Activated CD4-positive, alpha-beta T cell treated with anti-CD3 and anti-CD28 coated beads, Interleukin-2, amount 50 U/mL, for 4 hours (primary cell): ENCODE data around the gene ACO1.
"Not testable (repeated sequence)": the region's sequence is repeated elsewhere in the genome, so short reads cannot be mapped to it uniquely, and the experiment has no call there.

Source experiments
- DNase-seq, 2 experiments: peaks; one replicate each; pipeline ENCODE4 v3.0.0-alpha.2; 2020

ACO1 gene

DNA sequence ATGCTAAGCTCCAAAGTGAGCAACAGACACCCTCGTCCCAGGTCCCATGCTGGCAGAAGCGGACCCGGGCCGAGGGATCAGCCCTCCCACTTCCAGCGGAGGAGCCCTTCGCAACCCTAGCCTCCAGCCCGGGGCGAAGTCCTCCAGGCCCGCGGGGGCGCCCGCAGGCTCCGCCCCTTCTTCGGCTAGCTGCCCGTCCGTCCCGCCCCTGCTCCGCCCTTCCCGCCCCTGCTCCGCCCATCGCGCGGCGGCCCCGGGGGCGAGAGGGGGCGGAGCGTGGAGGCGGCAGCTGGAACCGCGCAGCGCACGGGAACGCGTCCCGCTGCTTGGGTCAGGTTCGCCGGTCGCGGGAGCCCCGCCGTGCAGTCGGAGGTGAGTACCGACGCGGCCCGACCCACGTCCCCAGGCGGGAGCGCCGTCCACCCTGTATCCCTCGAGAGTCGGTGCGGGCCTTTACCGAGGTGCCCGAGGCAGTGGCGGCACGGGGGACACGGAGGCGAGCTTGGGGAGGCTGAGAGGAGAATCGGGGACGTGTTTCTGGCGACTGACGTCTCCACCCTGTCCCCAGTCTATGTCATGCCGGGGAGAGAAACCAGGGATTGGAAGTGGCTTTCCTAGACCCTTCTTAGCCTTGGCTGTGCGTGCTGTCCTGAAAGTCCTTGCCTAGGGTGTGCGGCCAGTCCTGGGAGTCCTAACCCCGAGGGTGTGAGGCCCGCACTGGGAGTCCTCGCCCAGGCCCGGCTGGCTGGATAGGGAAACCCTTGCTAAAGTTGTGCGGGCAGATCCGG, at the start of gene ACO1:
TSS of gene ACO1 (plus strand) at position 280 of the 788 bp plus-strand sequence. CDS start 20,864 bp downstream, outside the sequence.
- peak; percentile 78 to 79 for DNase-seq

DNA sequence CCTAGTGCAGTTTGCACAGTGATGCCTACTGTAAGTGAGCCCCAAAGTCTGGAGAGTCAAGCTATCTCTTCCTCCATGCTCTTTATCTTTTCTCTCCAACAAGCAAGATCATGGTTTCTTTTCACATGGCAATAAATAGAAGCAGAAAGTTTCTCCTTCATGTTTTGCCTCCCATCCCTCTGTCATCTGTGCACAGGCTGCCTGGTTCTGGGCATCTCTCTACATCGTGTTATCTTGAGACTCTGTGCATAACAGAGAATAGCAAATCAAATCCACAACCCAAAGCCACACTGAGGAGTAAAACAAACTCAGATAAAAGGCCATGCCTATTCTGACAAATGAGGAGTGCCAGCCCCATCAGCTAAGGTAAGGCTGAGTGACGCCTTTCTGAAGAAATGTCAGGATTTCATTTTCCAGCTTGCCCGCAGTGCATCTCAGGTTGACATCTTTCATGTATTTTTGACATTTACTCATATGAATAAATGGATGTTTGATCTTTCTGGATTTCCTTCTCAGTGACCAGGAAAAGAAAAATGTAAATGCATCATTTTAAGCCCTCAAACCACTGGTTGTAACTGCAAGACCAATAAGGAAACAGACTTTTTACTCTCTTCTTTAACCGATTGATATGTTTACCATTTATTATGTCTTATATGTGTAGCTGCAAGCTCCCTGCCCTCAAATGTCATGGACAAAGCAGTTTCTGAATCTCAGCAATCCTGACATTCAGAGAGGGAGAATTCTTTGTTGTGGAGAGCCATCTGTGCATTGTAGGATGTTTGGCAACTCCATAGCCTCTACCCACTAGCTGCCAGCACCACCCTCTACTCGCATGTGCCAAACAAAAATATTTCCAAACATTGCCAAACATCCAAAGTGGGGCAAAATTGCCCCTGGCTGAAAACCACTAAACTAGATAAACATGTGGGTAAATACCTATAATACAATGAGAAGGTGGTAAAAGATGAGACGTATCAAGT, 49.2 kb upstream of the ACO1 start:
- no peak for DNase-seq

DNA sequence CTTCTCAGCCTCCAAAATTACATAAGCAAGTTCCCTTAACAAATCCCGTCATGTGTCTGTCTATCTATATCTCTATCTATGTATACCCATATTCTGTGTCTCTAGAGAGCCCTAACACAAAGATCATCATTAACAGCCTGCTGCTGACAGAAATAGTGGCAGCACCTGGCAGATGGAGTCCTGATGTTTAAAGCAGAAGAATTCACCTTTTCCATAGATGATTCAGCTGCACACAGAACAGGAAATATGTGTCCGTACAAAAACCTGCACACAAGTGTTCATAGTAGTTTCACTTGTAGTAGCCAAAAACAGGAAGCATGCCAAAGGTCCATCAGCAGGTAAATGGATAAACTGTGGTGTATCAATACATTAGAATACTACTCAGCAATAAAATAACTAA, 45.0 kb upstream of the ACO1 start:
- DNase-seq = no peak

DNA sequence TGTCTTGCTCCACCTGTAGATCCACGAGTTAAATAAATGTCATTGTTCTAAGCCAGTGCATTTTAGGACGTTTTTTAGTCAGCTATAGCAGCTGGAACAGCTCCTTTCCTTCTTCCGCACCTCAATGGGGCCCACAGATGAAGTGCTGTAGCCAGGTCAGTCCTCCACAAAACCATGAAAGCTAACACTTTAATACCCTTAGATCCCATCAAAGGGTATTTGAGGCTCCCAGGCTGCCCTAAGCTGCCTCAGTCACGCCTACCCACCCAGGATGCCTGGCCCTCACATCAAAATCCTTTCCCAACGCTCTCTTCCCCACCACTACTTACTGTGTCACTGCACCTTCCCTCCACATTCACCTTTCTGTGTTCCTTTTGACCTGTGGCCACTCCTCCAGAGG, 44.1 kb upstream of the ACO1 start:
- DNase-seq = no peak

DNA sequence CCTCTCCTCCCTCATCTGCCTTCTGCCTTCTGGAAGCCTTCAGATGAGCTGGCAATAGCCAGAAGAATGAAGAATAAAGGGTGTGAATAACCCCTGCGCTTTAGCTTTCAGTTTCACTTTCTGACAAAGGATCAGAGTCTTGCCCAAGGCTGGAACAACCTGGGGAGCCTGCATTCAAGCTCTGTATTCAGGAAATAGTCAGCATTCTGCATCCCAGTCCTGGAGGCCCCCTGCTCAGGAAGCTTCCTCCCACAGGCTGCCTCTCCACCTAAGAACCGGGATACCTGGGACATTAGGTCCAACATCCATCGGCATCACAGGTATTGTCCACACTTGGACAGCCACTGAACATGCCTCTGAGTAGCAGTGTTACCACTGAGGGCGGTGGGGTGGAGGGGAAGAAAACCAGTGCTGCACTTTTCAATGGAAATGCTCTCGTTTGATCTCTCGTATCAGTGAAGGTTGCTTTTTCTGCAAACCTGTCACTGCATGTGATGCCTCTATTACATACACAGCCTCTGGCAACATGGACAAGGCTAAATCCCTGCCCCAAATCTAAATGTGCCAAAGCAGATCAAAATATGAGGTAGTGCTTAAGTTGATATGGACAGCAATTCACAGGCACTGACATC, 39.8 kb upstream of the ACO1 start:
- no peak for DNase-seq

DNA sequence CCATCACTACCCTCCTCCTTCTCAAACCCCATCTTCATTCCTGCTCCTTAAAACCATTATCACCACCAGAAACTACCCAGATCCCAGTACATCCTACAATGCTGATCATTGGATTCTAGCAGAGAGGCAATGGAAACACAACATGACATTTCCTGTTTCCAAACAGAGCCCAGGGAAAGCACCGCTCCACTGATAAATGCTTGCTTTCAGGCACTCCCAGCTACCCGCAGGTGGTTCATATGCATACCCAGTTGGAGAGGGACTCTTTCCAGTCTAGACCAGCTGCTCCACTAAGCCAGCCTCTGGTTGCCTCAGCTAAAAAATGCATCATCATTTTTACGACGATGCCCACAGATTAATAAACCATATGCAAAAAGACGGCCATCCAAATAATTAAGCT, 39.2 kb upstream of the ACO1 start:
- no peak for DNase-seq

DNA sequence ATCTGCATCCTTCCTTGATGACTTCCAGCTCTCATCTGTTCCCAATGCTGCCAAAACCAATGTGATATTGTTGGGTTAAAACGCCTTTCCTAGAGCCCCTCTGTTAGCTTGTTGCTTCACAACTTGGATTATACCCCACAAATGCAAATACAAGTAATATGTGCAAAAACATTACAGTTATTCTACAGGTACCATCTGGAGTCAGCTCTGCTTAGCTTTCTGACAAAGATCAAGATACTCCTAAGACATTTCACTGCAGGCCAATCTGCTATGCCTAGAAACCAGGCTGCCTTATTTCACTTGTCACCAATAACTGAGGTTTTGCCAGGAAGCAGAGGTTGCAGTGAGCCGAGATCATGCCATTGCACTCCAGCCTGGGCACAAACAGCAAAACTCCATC, 36.9 kb upstream of the ACO1 start:
- DNase-seq = no peak

DNA sequence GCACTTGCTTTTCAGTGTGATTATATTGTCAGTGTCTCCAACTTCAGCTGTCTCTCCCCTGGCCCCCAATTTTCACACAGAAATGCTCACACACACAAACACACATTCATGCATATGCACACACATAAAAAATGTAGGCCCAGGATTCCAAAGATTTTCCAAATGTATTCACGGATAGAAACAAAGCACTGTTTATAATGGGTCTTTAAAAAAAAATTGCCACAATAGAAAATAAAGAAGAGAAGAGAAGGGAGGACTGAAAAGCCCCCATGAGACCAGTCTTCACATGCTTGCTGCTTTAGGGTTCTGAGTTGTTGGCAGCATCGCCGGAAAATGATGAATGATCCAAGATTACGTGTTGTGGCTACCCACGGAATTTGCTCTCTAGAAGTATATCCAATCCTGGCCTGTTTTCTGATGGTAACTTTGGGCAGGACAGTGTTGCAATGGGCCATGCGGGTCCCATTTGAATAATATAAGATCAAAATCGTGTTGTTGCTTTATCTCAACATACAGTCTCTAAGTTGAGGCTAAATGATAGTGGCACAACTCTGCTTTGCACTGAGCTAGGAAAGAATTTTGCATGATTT, 36.2 kb upstream of the ACO1 start:
- no peak for DNase-seq

DNA sequence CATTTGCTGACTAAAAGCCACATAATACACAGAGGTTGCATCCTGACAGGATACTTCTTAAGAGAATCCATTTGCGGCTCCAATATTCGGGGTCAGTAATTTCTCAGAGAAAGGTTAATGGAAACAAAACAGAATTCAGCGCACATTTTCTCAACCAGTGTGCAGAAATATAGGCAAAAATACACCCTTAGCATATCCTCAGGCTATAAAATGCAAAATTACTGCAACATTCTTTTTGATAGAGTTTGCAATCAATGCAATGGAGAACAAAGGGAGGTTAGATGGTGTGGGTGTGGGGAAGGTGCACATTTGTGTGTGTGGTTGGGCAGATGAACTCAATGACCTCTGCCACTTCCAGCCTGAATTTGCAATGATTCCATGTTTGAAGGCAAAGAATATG, 35.4 kb upstream of the ACO1 start:
- DNase-seq = no peak

DNA sequence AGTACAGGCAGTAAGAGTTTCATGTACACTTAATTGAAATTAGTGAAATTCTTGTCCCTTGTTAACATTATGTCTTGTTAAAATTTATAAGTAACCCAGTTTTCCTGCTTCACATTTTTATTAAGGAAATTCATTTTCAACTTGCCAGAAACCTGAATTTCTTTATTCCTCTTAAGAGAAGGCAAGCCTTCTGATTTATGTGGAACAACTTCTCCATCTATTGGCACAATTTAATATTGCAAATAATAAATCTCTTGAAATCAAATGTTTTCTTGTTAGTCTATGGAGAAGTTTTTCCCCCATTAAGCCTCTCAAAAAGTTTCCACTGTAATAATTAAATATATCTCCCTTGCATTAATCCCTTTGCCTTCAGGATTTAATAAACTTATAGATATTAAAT, 33.8 kb upstream of the ACO1 start:
- no peak for DNase-seq

DNA sequence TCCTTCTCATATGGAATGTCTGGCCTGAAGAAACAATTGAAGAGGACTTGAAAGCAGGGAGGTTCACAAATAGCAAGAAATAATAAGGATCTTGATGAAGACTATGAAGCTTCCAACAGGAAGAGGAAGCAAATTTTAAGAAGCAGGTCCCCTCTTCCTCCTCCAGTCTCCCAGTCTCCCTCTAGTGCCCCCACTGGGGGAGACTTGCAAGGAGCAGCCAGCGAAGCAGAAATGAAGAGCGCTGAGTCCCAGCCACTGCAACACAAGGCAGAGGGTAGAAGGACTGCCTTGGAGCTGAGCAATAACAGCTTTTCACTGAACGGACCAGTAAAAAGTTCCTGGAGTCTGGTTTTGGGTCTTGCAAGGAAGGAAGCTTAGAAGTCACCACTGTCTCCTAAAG, 32.6 kb upstream of the ACO1 start:
- no peak for DNase-seq

DNA sequence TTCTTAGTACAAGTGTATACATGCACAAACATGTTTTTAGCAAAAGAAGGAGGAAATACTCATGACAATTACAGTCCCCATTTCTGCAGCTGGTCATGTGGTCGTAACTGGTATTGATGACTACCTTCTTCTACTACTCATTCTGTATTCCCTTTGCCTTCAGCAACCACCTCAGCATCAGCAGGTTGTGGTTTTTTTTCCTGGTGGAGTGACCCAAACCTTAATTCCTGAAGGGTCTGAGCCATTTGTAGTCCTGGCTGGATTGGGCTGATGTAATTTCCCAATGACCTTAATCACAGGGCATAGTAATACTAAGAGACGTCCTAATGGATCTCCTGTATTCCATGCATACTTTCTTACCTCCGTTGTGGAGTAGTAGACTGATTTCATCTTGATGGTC, 31.0 kb upstream of the ACO1 start:
- DNase-seq = not testable (repeated sequence)

DNA sequence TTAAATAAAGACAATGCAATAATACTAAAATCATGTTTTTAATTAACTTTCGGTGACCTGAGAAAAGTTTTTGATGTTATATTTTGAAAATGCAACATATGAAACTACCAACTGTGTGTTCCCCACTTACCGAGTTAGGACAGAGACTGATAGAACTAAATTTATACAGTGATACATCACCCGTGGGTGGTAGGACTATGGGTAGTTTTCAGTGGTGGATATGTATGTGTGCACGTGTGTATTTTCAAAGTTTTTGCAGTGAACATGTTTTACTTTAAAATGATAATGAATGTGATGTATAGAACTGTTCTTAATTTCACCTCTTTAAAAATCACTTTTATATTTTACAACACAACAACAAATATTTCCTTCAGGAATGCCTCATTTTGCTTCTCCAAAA, 25.0 kb upstream of the ACO1 start:
- no peak for DNase-seq

DNA sequence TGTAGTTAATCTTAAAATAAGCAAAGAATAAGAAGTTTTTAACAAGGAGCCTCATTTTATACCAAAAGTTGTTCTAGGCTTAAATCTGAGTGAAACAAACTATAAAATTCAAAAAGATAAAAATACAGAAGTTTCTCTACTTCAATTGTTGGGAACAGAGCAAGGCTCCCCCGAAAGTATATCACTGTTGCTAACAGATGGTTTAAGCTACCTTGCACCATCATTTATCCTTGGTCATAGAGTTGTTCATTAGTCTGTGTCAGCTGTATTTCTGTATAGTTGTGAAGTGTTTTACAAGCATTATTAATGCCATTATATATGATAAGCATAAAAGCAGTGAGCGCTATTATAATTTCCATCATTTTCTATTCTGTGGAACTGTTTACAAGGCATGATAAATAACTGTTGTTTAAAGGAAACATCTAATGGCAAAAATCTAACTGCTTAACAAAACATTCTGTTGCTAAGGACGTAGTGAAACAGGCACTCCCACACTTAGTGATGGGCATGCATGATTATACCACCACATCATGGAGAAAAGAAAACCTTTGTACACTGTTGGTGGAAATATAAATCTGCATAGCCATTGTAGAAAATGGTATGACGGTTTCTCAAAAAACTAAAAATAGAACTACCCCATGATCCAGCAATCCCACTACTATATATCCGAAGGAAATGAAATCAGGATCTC, 23.3 kb upstream of the ACO1 start:
- DNase-seq = no peak

DNA sequence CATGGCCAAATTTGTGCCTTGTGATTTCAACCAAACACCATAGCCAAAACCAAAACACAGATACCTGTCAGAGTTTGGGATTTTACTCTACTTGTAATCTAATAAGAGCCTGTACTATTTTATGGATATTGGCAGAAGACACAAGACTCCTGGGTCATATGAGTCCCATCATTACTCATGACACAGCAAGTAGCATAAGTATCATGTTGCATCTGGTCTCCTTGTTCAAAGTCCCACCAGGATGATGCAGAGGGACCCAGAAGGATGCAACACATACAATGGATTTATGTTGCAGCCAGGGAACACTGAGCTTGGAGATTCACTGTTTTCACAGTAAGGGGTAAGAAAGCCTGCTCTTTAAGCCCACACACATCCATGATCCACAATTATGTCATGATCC, 13.2 kb upstream of the ACO1 start:
- no peak for DNase-seq

DNA sequence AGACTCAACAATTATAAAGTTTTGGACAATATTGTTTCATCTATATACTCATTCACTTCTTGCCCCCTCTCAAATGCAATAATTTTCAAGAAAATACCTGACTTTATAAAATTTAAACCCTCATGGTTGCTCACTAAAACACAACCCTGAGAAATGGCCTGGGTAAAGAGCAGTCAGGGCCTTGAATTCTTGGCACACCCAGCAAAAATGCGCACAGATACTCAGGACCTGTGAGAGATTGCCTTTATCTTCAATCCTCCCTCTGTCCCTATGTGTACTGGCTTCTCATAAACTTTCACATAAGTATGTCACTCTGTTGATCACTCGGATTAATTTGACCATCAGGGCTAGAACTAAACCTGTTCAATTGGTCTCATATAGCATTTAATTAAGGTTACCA, 12.8 kb upstream of the ACO1 start:
- DNase-seq = no peak

DNA sequence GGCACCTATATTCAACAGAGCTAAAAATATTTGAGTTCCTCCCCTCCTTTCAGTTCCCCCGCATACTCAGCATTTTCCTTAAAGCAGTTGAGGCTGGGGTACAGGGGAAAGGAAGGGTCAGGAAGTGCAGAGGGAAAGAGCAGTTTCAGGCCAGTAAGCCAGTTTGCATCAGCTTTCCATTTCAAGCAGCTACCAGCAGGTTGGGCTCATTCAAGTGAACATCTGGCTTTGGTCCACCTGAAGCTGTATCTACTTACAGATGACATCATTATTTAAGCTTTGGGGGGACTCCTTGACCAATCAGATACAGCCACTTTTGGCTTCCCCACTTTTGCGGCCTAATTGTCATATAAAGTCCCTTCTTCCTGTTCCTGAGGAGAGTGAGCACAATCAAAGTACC, 8.2 kb upstream of the ACO1 start:
- no peak for DNase-seq

DNA sequence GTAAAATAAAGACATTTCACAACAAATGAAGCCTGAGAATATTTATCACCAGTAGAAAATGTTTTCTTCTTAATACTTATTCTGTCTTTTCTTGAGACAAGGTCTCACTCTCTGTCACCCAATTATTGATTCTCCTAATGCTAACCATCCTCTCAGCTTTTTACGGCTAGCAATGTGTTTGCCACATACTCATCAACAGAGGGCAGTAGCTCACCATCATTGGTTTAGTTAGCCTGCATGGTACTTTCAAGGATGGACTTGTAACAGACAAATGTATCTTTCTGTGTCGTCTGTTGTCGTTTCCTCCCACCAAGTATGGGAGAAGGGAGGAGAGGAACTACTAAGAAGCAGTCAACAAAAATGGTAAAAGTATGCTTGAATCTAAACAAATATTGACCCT, 5.9 kb upstream of the ACO1 start:
- peak in 1 of 2 experiments; percentile 14 for DNase-seq

DNA sequence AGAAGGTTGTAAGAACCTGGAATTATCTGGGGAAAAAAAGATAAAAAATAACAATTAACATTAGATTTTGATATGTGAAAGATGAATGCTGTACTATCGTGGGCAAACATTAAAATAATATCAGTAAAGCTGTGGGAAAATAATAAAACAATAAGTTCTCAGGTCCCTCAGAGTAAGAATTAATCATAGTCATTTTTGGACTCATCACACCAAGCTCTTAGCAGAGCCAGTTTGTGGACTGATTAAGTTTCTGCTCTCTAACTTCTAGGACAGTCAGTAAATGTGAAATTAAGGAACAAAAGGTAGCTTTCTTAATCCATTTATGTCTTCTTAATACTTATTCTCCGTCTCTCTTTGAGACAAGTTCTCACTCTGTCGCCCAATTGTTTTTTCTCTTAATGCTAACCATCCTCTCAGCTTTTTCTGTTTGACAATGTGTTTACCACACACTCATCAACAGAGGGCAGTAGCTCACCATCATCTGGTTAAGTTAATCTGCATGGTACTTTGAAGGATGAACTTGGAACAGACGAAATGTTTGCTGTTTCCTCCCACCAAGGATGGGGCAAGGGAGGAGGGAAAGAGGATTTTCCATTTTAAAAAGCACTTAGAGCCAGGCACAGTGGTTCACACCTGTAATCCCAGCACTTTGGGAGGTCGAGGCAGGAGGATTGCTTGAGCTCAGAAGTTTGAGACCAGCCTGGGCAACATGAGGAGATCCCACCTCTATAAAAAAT, 5.3 kb upstream of the ACO1 start:
- peak; percentile 12 to 22 for DNase-seq

DNA sequence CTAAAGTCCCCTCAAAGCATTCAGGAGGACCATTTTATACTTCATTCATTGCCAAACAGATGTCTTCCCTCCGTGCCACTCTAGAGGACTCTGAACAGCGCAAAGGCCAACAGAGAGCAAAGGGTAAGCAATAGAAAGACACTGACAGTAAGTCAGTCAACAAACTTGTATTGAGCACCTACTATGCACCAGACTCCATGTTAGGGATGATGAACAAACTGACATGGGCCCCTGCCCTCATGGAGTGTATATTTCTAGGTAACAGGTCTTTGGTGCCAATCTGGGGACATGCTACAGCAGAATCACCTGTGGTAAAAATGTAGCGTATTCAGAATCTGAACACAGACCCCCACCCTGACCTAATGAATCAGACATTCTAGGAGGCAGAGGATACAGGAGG, 3.5 kb upstream of the ACO1 start:
- no peak for DNase-seq

DNA sequence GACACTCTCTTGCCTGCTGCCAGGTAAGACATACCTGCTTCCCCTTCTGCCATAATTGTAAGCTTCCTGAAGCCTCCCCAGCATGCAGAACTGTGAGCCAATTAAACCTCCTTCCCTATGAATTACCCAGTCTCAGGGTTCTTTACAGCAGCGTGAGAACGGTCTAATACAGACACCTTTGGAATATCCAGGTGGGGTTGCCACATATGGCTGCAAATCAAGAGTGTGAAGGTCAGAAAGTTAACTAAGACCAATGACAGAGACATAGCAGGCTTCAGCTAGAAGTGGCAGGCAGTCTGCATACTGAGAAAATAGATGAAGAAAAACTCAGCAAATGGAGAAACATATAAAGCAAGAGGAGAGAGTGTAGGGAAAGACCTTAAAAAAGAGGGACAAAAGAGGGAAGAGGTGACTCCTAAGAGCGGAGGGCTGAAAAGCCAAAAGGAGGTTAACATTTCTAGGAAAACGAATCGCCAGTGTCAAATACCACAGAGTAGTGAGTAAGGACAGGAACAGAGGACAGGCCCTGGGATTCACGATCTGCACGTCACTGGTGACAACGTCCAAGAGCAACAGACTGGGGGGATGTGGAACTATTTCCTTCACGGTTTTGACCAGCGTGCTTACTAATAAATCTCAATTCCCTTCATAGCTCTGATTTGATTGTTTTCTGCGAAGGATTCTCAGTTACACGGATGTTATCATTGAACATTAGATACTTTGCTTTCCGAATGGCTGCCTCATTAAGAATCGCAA, 1.7 kb upstream of the ACO1 start:
- no peak for DNase-seq
